GM15510 (cell line): ENCODE measurements around the gene ADCY1.

ENCODE experiments used
- POLR2A ChIP-seq: IDR thresholded peaks from 3 replicates; pipeline ENCODE4 v1.6.1; 2011; ENCODE audit warnings: borderline replicate concordance; ENCODE audit not compliant: insufficient read length; ENCODE audit errors: extremely low read depth

Gene ADCY1

GRCh38 chr7:45586542-45587520 is 12.7 kb downstream of the ADCY1 start:
- no peak for TF ChIP-seq POLR2A

GRCh38 chr7:45588466-45588865 is 14.3 kb downstream of the ADCY1 start:
- TF ChIP-seq POLR2A = no peak

GRCh38 chr7:45589061-45589460 is 14.9 kb downstream of the ADCY1 start:
- no peak for TF ChIP-seq POLR2A

- no peak for TF ChIP-seq POLR2A
These were observed 15.9 kb downstream of the ADCY1 start for GRCh38 chr7:45589915-45590678.

GRCh38 chr7:45590679-45591057 is 16.5 kb downstream of the ADCY1 start:
- no peak for TF ChIP-seq POLR2A

- TF ChIP-seq POLR2A = no peak
These were observed 17.1 kb downstream of the ADCY1 start for GRCh38 chr7:45591101-45591906.

GRCh38 chr7:45592230-45592991 is 18.2 kb downstream of the ADCY1 start:
- TF ChIP-seq POLR2A = no peak

- TF ChIP-seq POLR2A = no peak
These were observed 19.0 kb downstream of the ADCY1 start for GRCh38 chr7:45593121-45593541.

- no peak for TF ChIP-seq POLR2A
These were observed 19.7 kb downstream of the ADCY1 start for GRCh38 chr7:45593877-45594276.

GRCh38 chr7:45594745-45595535 is 20.8 kb downstream of the ADCY1 start:
- no peak for TF ChIP-seq POLR2A

GRCh38 chr7:45595809-45596664 is 21.9 kb downstream of the ADCY1 start:
- no peak for TF ChIP-seq POLR2A

GRCh38 chr7:45596665-45597095 is 22.5 kb downstream of the ADCY1 start:
- no peak for TF ChIP-seq POLR2A
